Measurements from ENCODE around the gene EPS15.

GRCh38 chr1:51325878-51326755 lies 192.9 kb downstream of the EPS15 start:
- TF ChIP-seq ASH2L (IDR thresholded peaks at IDR 0.05; ENCODE audit: borderline replicate concordance, low read depth) (no peak), TBL1XR1 (IDR thresholded peaks at IDR 0.05; ENCODE audit: low read depth, low read length) (no peak)
